ENCODE measurements around the gene OR2J2. TPM values are rescaled to one million over a fixed set of nuclear protein-coding genes. Genes with fewer than 3 reads are reported as not detected.
"Not testable (repeated sequence)": the region's sequence is repeated elsewhere in the genome, so short reads cannot be mapped to it uniquely, and the experiment has no call there.

Gene OR2J2
- total RNA-seq, 1 experiment from 2014 or later = not detected

DNA sequence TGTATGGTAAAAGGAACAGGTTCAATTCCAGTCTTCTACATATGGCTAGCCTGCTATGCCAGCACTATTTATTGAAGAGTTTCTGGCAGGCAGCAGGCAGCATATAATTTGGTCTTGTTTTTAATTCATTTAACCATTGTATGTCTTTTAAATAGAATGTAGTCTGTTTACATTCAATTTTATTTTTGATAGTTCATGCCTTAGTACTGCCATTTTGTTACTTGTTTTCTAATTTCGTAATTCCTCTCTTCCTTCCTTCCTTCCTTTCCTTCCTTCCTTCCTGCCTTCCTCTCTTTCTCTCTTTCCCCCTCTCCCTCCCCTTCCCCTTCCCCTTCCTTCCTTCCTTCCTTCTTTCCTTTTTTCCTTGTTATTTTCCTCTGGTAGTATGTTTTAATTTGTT, 17.6 kb upstream of the OR2J2 start:
- H3K27me3 Mint-ChIP-seq (ENCODE audit: low read depth) = no peaks in the 10 kb centered on the region; the same call in 1 of the 2 replicates
- peaks cover 19% of the 10 kb centered on the region for H3K9me3 Mint-ChIP-seq
- no peak overlapping the region for H3K27ac Mint-ChIP-seq
- DNase-seq (ENCODE audit: low spot score) = no peak
- no peaks in the 10 kb centered on the region for H3K36me3 Mint-ChIP-seq
- TF ChIP-seq ERG (CRISPR knock-in tag; IDR thresholded peaks at IDR 0.05) (no peak), NR1H2 (CRISPR knock-in tag; IDR thresholded peaks at IDR 0.05) (no peak), FOXK1 (CRISPR knock-in tag; IDR thresholded peaks at IDR 0.05) (no peak), ZNF219 (CRISPR knock-in tag; IDR thresholded peaks at IDR 0.05; ENCODE audit: borderline replicate concordance) (no peak), SOX15 (CRISPR knock-in tag; IDR thresholded peaks at IDR 0.05) (no peak), ZNF396 (CRISPR knock-in tag; IDR thresholded peaks at IDR 0.05; ENCODE audit: borderline replicate concordance) (no peak), OVOL2 (CRISPR knock-in tag; IDR thresholded peaks at IDR 0.05; ENCODE audit: borderline replicate concordance) (no peak), E2F5 (CRISPR knock-in tag; IDR thresholded peaks at IDR 0.05) (no peak)
- ATAC-seq = no peak
- H3K4me3 Mint-ChIP-seq = no peak overlapping the region
- POLR2A ChIA-PET = no interaction called here
- no peaks in the 10 kb centered on the region for H3K4me1 Mint-ChIP-seq
- CTCF ChIA-PET = no interaction called here

DNA sequence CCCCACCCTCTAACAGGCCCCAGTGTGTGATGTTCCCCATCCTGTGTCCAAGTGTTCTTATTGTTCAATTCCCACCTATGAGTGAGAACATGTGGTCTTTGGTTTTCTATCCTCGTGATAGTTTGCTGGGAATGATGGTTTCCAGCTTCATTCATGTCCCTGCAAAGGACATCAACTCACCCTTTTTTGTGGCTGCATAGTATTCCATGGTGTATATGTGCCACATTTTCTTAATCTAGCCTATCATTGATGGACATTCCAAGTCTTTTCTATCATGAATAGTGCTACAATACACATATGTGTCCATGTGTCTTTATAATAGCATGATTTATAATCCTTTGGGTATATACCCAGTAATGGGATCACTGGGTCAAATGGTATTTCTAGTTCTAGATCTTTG, 15.5 kb upstream of the OR2J2 start:
- POLR2A ChIA-PET; H3K27me3 Mint-ChIP-seq (ENCODE audit: low read depth); H3K4me3 Mint-ChIP-seq; CTCF ChIA-PET; H3K9me3 Mint-ChIP-seq; H3K36me3 Mint-ChIP-seq; ATAC-seq; H3K4me1 Mint-ChIP-seq; H3K27ac Mint-ChIP-seq; DNase-seq (ENCODE audit: low spot score): not testable (repeated sequence)

DNA sequence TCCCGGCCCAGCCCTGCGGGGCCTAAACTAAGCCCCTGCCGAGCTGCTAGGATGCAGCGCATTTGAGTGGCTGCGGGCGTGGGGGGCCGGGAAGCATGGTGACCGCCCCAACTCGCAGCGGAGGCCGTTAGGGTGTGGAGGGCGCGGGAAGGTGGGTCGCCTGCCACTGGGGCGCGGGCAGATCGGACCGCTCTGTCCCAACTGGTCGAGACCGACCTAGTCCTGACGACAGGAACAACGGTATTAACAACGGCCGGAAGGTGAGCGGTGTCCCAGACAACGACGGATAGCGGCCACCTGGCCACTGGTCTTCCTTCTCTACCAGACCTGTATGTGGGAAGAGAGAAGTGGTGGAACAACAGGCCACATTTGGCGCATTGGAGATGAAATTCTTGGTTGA, 10.8 kb upstream of the OR2J2 start:
- H3K9me3 Mint-ChIP-seq = peaks cover 11% of the 10 kb centered on the region; the same call in 1 of the 2 replicates
- H3K27me3 Mint-ChIP-seq (ENCODE audit: low read depth); CTCF ChIA-PET; POLR2A ChIA-PET; H3K4me1 Mint-ChIP-seq; ATAC-seq; DNase-seq (ENCODE audit: low spot score); H3K36me3 Mint-ChIP-seq; H3K4me3 Mint-ChIP-seq; H3K27ac Mint-ChIP-seq: not testable (repeated sequence)

DNA sequence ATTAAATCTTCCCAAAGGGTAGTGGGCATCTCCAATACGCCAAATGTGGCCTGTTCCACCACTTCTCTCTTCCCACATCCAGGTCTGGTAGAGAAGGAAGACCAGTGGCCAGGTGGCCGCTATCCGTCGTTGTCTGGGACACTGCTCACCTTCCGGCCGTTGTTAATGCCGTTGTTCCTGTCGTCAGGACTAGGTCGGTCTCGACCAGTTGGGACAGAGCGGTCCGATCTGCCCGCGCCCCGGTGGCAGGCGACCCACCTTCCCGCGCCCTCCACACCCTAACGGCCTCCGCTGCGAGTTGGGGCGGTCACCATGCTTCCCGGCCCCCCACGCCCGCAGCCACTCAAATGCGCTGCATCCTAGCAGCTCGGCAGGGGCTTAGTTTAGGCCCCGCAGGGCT, 5.1 kb upstream of the OR2J2 start:
- H3K4me1 Mint-ChIP-seq; H3K9me3 Mint-ChIP-seq; H3K27me3 Mint-ChIP-seq (ENCODE audit: low read depth); POLR2A ChIA-PET; H3K27ac Mint-ChIP-seq; H3K4me3 Mint-ChIP-seq; DNase-seq (ENCODE audit: low spot score); H3K36me3 Mint-ChIP-seq; CTCF ChIA-PET; ATAC-seq: not testable (repeated sequence)

- no peak for ATAC-seq
- no peaks in the 10 kb centered on the region for H3K9me3 Mint-ChIP-seq
- H3K4me3 Mint-ChIP-seq = no peak overlapping the region
- CTCF ChIA-PET = no interaction called here
- 0 out of 2 replicates have a peak, but pooled peaks cover 2% of the 10 kb centered on the region for H3K4me1 Mint-ChIP-seq
- no peaks in the 10 kb centered on the region for H3K36me3 Mint-ChIP-seq
- DNase-seq (ENCODE audit: low spot score) = no peak
- H3K27ac Mint-ChIP-seq = no peak overlapping the region
- POLR2A ChIA-PET = no interaction called here
- no peaks in the 10 kb centered on the region; the same call in 1 of the 2 replicates for H3K27me3 Mint-ChIP-seq (ENCODE audit: low read depth)
- TF ChIP-seq ZNF425 (CRISPR knock-in tag; conservative IDR thresholded peaks at IDR 0.05) = no peak
- no peak for TF ChIP-seq GTF2I (CRISPR knock-in tag; conservative IDR thresholded peaks at IDR 0.05)
- no peak for TF ChIP-seq FOXP1 (CRISPR knock-in tag; IDR thresholded peaks at IDR 0.05; ENCODE audit: borderline replicate concordance)
- no peak for TF ChIP-seq ZNF121 (CRISPR knock-in tag; IDR thresholded peaks at IDR 0.05)
- TF ChIP-seq MYBL2 (CRISPR knock-in tag; IDR thresholded peaks at IDR 0.05) = no peak
- TF ChIP-seq NR3C1 (CRISPR knock-in tag; conservative IDR thresholded peaks at IDR 0.05; ENCODE audit: low read depth) = no peak
- no peak for TF ChIP-seq CREM (CRISPR knock-in tag; IDR thresholded peaks at IDR 0.05)
- TF ChIP-seq JAZF1 (CRISPR knock-in tag; IDR thresholded peaks at IDR 0.05) = no peak
- TF ChIP-seq ERG (CRISPR knock-in tag; IDR thresholded peaks at IDR 0.05) = no peak
- no peak for TF ChIP-seq ZNF281 (CRISPR knock-in tag; IDR thresholded peaks at IDR 0.05)
- TF ChIP-seq NFATC4 (CRISPR knock-in tag; IDR thresholded peaks at IDR 0.05) = no peak
Measured at GRCh38 chr6:29171736-29172135, 1.0 kb downstream of the OR2J2 start.

Measured in WTC11 (cell line).